NCI-H524 (cell line): ENCODE measurements around the gene SMR3A.
A peak's percentile ranks its signal among the peaks of the same experiment; 100 is the strongest.

Experiments used
- DNase-seq, 2 experiments: peaks; one replicate each; lab custom pipeline; 2025; lab: John Stamatoyannopoulos, UW

SMR3A gene

DNA sequence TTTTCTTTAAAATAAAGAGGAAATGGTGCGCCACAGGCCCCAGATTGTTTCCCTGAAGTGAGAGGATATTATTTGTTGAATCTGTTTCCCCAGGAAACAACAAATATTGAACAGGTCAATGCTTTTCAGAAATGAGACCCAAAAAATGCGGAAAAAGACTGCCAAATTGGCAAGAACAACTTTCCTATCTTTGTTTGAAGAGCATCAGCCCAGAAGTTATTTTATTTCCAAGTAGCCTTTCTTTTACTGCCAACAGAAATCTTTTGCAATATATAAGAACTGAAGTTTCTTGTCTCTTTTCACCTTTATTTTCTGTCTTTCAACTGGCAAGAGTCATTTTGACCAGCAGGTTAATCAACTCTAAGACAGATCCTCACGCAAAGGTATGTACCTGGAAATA lies at the start of gene SMR3A:
Gene SMR3A, plus strand, starts transcription at position 301 of the 400 bp plus-strand sequence. CDS start 1,356 bp downstream, outside the sequence.
- DNase-seq = no peak

DNA sequence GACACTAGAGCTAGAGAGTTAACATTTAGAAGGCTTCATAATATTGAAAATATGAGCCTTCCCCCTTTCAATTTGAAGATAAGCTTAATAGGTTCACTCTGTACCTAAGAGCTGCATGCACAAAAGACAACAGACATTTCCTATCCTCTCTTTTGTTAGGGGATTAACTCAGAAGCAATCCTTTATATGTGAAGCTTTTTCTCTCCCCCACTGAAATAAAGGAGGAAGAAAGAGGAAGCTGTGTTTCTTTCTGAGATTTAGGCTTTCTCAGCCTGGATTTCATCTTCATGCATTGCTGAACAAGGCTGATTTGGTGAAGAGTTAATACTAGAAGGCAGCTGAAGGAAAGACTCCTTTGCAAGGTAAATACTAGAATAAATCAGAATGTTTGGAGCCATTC lies 46.8 kb upstream of the SMR3A start:
- DNase-seq = no peak

DNA sequence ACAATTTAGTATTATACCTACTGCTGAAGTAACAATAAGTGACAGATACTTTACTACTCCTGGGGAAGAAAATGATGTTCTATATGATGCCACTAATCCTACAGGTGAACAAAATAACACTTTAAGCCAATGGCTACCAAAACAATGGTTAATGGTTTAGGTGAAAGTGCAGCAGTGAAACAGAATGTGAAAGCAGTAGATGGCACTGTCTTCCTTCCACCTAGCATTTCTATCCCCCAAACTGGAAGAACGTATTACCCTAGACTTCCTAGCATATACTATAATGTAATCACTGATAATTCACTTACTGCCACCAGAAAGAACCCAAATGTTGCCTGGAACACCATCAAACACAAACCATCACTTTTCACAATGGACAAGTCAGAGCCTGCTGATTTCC lies 44.6 kb upstream of the SMR3A start:
- no peak for DNase-seq

DNA sequence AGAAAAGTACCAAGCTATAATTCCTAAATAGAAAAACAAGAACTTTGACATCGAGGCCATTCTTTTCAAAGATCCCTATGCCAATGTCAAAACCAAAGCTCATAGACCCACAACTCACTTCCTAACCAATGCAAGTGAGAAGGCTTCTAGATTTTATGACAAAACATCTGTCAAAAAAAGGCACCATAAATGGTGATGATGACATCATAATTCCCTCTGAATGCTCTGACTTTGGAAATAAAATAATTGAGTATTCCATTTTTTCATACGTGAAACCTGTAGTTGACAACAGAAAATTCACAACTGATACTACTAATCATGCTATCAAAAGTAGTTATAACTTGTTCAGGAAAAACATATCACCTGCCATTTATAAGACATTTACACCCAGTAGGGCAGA lies 34.5 kb upstream of the SMR3A start:
- DNase-seq = no peak

DNA sequence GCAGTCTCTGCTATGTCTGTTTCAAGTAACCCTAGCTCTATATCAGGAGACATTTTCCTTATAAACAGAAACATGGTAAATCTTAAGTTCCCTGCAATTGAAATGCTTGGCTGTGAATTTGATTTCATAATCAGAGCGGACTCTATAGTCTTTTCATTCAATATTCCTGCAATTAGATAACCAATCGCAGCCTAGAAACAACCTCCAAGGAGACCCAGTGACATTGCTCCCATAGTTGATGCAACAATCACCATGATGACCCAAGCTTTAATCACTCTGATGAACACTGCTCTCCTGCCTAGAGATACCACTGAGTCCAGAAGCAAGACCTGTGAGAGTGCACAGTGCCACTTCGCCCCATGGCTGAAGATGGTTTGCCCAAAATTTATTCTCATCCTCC lies 25.9 kb upstream of the SMR3A start, which contains the start of gene CABS1:
Gene CABS1, plus strand, starts transcription at position 301 of the 400 bp plus-strand sequence. Its CDS starts 59 bp downstream, at position 360.
- DNase-seq = no peak

DNA sequence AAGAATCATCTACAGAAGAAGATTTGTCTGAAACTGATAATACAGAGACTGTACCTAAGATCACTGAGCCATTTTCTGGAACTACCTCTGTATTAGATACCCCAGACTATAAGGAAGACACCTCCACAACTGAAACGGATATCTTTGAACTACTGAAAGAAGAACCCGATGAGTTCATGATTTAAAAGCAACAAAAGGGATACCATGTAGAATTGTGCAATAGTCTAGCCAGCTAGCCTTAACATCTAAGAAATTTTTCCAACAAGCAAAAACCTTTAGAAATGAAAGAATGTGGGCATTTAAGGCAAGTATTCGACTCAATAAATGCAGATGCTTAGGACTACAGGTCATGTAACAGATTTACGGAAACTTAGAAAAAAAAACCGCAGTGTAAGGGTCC lies 24.5 kb upstream of the SMR3A start:
- DNase-seq = no peak

DNA sequence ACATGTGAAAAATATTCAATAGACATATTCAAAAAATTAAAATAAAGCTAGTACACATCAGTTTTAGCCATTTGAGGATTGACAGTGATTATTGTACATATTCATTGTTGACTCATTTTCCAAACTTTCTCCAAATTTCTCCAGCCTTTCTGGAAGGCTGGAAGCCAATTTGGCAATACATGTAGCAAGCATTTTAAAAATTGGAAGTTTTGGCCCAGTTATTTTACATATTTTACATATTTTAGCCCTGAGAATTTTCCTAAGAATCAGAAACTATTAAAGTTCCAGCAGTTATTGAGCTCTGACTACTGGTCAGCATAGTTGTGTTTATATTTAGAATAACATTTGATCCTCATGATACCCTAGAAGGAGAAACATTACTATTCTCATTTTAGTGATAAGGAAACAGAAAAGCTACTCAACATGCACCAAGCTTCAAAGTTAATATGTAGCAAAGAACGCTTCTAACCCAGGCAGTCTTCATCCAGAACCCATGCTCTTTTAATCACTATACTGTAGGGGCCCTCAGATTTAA lies 22.6 kb upstream of the SMR3A start:
- DNase-seq = no peak

DNA sequence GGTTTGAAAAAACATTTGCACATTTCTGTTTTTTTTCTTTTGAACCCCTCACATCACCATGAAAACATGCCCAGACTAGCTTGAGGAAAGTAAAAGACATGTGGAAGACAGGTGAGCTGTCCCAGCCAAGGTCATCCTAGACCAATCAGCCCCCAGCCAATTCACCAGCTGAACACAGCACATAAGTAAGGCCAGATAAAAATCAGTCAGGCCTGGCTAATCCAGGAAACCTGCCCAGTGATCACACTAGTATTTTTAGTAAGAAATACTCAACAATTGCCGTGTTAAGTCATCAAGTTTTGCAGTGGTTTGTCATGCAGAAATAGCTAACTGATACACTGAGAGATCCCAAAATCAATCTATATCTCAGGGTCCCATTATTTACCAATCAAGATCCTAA lies 4.4 kb upstream of the SMR3A start:
- no peak for DNase-seq

DNA sequence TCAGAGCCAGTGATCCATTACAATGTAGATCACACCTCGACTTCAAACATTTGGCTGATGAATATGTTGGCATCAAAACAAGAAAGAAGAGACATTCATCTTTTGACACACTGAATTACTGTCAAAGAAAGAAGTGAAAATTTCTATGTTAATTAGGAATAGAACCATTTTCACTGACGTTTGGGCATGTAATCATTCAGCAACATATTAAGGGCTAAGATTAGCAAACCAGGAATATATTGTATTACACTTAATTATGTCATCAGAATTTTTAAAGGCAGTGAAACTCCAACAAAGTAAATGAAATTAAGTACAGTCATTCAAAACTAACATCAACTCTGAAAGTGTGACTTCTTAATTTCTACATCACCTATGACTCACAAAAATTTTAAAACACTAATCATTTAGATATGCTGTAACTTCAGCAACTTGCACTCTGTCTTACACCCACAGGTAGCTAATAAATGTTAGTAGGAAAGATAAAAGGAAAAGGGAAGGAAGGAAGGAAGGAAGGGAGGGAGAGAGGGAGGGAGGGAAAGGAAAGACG lies 1.4 kb upstream of the SMR3A start:
- DNase-seq = no peak

DNA sequence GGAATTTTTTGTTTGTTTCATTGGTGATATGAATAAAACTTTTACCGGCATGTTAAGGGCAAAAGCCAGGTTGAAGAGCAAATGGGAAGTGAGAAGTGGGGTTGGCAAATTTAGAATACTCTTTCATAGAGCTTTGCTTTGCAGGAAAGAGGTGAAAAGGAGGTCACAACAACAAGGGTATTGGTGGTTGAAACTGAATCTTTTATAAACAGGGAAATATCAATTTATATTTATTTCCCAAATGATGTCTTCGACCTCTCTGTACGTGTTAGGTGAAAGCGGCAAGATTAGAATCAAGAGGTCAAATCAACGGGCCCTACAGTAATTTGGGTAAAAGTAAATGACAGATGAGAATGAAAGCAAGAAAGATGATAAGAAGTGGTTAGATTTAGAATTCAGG lies 3.4 kb downstream of the SMR3A start:
- no peak for DNase-seq

DNA sequence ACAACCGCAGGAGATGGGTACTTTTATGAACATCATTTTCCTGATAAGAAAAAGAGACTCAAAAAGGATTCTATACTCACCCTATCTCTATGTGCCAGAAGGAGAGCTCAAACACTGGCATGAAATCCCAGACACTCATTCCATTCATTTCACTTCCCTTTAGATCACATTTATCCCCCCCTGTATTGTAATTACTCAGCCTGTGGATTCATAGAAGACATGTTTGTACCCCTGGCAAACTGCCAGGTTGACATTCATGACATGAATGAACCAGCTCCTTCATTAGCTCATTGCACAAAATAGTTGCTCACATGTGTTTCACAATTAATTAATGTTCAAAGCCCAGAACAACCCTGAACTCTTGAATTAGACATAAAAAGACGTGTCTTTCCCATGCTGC lies 4.9 kb downstream of the SMR3A start:
- DNase-seq = no peak

DNA sequence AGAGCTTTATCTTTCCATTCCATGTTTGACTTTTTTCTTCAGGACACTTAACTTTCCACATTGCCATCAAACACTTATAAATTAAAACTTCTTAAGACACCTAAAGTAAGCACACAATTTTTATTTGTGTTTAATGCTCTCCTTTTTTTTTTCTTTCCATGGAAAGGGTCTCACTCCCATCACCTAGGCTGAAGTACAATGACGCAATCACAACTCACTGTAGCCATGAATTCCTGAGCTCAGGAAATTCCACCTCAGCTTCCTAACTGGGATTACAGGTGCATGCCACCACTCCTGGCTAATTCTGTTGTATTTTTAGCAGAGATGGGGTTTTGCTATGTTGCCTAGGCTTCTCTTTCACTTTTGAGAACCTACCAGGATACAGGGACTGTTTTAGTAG lies 7.3 kb downstream of the SMR3A start:
- DNase-seq = no peak

DNA sequence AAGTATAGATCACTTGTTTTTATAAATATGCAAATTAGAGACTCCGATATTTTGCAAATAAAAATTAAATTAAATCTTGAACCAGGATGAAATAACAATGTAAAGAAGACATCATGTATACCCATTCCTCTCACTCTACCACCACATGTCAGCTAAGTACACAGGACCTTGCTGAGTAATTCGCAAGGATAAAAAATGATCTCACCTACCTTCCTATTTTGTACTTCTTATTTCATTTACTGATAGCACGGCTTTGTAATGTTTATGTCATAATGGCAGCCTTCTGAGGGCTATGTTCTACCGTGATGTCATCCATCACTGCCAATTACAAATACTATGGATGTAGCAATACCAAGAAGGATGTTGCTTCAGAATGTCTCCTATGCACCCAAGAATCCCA lies 11.4 kb downstream of the SMR3A start:
- DNase-seq = no peak

DNA sequence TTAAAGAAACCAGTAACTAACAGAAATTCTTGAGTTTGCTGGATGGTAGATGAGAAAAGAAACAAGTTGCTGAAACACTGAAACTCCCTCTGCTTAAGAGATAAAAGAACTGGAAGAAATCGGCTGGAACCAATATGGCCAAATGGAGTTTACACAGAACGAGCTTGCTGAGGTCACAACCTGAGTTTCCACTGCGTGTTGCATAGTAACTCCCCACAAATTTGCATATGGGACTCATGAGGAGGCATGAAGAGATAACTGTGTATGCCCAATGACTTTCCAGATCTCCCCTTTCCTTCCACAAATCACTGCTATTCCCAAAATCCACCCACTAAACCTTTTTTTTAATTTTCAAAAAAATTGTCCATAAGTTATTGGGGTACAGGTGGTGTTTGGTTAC lies 12.2 kb downstream of the SMR3A start:
- DNase-seq = no peak

DNA sequence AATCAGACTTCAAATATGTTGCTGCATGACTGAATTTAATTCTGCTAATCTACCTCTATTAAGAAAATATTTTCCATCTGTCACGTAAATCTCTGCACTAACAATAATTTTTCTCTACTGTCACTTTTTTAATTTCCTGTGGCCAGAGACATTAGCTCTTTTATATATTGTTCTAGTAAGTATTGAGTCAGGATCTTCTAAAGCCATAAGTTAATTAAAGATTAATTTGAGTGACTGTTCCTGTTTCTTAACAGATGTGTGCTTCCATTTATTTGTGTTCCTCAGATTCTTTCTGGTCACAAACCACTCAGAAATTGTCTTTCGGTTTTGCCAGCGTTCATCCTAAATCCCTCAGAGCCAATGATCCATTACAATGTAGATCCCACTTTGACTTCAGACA lies 20.0 kb downstream of the SMR3A start:
- DNase-seq = peak in 1 of 2 experiments; percentile 19

DNA sequence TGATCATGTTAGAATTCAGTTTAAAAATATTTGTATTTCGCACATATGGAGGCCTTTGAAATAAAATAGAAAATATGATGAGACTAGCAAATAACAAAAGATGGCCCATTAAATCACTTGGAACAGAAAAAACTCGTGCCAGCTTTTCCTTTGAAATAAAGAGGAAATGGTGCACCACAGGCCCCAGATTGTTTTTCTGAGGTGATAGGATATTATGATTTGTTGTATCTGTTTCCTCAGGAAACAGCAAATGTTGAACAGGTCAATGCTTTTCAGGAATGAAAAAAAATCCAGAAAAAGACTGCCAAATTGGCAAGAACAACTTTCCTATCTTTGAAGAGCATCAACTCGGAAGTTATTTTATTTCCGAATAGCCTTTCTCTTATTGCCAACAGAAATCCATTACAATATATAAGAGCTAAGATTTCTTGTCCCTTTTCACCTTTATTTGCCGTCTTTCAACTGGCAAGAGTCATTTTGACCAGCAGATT lies 22.2 kb downstream of the SMR3A start, which contains the start of gene SMR3B:
Gene SMR3B, plus strand, starts transcription at position 441 of the 491 bp plus-strand sequence. CDS start 1,380 bp downstream, outside the sequence.
- no peak for DNase-seq

DNA sequence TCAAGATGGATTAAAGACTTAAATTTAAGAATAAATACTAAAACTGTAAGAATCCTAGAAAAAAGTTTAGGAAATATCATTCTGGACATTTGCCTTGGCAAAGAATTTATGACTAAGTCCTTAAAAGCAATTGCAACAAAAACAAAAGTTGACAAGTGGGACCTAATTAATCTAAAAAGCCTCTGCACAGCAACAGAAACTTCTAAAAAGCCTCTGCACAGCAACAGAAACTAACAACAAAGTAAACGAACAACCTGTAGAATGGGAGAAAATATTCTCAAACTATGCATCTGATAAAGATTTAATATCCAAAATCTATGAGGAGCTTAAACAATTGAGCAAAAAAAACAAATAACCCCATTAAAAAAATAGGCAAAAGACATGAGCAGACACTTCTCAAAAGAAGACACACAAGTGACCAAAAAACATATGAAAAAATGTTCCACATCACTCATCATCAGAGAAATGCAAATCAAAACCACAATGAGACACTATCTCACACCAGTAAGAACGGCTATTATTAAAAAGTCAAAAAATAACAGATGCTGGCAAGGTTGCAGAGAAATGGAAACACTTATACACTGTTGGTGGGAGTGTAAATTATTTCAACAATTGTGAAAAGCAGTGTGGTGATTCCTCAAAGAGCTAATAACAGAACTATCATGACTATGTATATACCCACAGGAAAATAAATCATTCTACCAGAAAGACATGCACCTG lies 31.7 kb downstream of the SMR3A start:
- no peak for DNase-seq

DNA sequence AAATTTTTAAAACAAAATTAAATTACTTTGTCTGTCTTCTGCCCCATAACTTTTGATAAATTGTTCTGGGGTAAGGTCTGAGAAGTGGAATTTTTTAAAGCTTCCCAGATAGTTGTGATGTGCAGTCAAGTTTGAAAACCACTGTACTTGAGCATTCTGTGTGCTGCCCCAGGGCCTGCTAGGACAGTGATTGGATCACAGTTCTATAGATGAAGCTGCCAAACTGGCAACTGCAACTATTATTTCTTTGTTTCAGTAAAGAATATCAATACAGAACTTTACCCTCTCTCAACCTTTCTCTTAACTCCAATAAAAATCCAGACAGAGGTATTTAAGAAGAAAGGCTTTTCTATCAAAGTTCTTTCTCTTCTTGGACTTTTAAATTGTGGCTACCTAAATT lies 37.0 kb downstream of the SMR3A start, which contains the start of gene OPRPN:
Gene OPRPN, plus strand, starts transcription at position 361 of the 400 bp plus-strand sequence. CDS start 1,346 bp downstream, outside the sequence.
- no peak for DNase-seq

DNA sequence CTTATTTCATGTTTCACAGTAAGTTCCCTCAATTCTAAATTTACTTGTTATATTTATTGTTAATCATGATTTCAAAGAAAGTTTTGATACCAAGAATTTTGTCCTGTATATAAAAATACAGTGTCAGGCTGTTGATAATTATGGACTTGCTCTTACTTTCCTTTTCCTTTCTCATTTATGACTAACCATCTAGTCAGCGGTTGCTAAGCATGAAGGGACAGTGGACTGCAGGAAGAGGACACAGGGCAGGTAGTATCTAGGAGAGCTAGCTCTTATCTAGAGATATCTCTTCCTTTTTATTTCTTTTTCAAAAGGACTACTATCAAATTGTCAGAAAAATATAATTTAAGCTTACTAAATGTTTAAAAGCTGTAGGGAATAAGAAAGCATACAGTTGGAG lies 38.8 kb downstream of the SMR3A start:
- DNase-seq = no peak

DNA sequence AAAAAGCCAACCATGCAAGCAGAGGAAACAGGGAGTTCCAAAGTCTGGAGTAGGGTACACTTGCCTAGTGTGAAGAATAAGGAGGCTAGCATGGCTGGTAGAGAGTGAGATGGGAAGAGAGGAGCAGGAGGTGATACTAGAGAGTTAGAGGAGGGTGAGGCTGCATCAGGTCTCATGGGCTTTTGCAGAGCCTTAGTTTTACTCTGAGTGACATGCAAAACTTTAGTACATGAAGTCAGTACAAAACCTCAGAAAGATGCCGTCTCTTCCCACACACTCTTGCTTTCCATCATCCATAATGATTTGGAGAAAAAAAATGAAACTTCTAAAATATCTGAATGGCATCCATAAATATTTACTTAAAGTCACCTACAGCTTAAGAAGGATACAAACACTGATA lies 42.2 kb downstream of the SMR3A start:
- no peak for DNase-seq

DNA sequence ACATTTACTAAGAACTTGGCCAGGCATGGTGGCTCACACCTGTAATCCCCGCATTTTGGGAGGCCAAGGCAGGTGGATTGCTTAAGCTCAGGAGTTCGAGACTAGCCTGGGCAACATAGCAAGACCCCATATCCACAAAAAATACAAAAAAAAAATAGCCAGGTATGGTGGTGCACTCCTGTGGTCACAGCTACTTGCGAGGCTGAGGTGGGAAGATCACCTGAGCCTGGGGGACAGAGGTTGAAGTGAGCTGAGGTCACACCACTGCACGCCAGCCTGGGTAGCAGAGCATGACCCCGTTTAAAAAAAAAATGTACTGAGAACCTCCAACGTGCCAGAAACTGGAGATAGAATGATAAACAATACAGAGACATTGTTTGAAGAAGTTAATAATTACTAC lies 45.2 kb downstream of the SMR3A start:
- no peak for DNase-seq
